GM19035 (cell line): ENCODE results near the gene DIO3.
"Not testable (repeated sequence)": the region's sequence is repeated elsewhere in the genome, so short reads cannot be mapped to it uniquely, and the experiment has no call there.

Source experiments
- ATAC-seq: cut with Tn5 transposase; IDR thresholded peaks from one replicate; pipeline ENCODE4 v1.9.1; 2021; ENCODE audit not compliant: unreplicated experiment

DIO3 gene

DNA sequence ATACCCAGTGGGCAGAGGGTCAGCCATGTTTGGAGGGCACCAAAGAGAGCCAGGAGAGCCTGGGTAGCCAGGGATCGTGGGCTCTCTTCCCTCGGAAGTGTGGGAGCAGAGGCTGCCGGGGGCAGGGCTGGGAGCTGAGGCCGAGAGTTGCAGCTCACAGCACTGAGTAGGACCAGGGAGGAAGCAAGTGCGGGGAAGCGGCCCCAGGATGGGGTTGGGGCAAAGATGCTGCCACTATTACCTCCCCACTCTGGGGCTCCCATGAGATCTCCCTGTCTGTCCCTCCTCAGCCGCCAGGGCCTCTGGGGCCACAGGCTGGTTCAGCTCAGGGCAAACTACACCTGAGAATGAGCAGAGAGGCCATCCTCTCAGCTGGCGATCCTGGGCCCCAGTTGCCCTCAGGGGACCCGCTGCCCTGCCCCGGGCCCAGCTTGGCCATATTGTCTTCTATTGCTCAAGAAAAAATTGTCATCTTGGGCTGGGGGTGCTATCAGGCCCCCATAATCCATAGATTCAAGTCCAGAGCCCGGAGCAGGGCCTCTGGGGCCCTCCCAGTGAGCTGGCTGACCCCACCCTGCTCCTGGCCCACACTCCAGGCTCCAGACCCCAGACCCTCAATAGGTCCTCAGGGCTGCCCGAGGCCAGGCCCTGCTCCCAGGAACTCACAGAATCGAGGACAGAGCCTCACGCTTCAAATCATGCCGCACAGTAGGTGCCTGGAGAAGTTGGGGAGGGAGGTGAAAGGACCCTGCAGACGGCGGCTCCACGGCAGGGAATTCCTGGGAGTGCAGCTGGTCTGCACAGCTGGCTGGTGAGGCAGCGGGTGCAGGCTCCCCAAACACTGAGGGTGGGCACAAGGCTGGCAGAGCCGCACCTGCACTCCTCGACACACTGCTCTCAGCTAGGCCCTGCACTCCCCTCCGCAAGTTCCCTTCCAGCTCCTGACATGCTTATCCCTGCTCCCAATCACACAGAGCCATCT, 20.5 kb upstream of the DIO3 start:
- no peak for ATAC-seq

DNA sequence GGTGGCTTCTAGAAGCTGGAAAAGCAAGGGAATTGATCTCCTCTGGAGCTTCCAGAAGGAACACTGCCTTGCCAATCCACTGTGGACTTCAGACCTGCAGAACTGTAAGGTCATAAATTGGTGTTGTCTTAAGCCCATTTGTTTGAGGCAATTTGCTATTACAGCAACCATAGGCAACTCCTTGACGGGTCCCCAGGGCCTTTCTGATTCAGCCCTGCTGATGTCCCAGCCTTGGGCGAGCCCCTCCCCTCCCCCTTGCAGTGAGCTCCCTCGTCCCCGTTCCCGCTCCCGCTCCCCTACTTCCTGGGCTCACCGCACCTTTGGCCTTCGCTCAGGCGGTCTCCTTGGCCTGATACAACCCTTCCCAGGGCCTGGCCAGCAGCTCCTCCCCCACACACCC, 18.9 kb upstream of the DIO3 start:
- ATAC-seq: no peak

DNA sequence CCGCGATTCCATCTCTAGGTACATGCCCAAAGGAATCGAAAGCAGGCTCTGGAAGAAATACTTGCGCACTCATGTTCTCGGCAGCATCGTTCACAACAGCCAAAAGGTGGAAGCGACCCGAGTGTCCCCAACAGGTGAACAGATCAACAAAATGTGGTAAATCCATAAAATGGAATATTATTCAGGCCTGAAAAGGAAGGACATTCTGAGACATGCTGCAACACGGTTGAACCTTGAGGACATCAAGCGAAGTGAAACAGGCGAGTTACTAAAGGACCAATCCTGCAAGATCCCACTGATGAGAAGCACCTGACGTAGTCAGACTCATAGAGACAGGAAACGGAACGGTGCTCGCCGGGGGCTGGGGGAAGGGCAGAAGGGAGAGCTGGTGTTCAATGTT, 17.5 kb upstream of the DIO3 start:
- no peak for ATAC-seq

DNA sequence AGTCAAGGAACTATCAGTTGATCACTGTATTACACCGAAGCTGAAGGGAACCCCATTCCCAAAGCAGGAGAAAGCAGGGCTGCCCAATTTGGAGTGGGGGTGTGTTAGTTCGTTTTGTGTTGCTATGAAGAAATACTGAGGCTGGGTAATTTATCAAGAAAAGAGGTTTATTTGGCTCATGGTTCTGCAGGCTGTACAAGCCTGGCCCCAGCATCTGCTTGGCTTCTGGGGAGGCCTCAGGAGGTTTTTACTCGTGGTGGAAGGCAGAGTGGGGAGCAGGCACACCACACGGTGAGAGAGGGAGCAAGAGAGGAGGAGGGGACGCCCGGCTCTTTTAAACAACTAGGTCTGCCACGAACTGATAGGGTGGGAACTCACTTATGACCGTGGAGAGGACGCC, 16.7 kb upstream of the DIO3 start:
- no peak for ATAC-seq

DNA sequence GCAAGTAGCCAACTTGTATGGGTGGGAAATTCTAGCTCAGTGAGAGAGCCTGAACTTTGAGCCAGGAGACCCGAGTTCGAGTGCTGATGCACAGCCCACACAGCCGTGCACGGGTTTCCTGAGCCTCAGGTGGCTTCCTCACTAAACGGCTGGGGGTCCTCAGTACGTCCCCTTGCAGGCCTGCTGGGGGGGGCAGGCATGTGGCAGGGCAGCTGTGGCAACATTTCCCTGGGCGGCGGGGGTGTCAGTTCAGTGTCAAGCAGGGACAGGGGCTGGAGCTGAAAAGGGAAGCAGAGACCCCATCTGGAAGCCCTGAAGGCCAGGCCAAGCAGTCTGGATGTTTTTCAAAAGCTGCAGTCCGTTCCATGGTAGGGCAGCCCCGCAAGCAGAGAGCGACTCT, 14.6 kb upstream of the DIO3 start:
- ATAC-seq: no peak

DNA sequence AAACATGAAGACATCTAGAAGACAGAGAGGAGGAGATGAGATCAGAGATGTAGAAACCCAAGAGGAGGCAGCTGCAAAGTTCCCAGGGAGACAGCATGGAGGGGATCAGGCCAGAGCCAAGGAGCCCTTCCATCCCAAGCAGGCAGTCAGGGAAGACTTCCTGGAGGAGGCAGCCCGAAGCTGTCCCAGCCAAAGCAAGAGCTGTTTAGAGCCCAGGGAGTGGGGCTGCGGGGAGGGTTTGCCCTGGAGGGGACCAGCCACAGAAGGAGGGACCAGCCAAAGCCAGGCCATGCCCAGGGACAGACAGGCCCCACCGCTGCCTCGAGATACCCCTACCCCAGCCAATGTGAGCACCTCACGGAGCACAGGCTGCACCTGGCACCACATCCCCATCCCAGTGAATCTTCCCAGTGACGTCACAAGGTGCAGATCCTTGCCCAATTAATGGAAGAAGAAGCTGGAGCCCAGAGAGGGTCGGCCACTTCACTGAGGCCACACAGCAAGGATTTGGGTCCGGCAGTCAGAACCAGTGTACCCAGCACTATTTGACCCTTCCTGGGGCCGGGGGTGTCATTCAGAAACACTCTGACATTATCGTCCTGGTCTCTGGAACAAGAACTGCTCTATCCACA, 14.1 kb upstream of the DIO3 start:
- ATAC-seq: no peak

DNA sequence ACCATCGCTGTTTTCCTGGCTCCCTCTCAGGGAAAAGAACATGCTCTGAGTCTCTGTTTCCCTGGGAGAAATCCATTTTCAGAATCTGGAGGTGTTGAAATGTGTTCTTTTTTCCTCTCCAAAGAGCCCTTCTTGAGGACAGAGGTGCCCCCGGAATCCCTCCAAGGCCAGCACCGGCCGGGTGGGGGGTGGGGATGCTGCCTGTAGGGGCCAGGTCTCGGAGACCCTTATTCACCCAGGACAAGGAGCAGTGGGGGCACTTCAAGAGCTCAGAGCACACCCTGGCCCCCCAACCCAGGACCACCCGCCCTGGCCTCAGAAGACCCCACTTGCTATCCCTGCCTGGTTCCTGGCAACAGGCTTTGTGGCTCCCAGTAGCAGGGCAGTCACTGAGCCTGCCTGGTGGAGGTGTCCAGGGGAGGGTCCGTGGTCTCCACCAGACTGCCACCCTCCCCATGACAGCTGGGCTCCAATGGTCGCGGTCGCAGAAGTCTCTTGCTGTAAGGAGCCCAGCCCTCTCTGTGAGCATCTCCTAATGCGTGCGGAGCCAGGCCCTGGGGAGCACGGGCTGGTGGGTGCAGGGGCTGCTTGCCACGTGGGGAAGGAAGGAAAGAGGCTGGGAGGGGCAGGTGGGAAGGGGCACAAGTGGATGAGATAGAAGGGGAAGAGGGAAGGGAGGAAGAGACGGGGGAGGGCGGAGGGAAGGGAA, 13.2 kb upstream of the DIO3 start:
- ATAC-seq: no peak

DNA sequence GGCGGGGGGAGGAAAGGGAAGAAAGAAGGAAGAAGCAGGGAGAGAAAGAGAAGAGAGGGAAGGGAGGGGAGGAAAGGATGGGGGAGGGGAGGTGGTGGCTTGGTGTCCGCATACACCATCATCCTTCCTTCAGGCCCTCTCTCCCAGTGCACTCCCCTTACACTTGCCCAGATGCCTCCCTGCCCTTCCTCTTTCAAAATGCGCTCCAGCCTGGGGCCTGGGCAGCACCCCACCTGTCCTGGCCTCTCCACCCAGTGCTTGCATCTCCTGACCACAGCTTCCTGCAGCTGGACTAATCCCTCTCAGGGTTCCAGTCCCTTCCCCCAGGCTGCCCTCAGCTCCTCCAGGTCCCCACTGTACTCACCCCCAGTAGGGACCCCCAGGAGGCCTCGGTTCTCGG, 12.6 kb upstream of the DIO3 start:
- no peak for ATAC-seq

DNA sequence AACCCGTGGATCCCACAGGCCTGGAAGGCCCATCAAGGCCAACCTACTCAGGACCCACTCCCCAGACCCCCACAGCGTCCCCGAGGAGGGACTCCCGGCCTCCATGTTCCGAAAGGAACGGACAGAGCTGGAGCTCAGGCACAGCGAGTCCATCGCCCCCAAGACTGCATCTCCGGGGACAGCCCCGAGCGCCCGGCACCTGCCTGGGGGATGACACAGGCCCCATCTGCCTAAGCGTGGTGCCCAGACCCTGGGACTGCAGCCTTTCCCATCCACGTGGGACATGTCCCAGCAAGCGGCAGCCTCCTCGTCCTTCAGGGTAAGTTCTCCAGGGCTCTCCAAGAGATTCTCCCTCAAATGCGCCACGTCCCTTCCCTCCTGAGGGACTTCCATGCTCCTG, 12.1 kb upstream of the DIO3 start:
- ATAC-seq: no peak

DNA sequence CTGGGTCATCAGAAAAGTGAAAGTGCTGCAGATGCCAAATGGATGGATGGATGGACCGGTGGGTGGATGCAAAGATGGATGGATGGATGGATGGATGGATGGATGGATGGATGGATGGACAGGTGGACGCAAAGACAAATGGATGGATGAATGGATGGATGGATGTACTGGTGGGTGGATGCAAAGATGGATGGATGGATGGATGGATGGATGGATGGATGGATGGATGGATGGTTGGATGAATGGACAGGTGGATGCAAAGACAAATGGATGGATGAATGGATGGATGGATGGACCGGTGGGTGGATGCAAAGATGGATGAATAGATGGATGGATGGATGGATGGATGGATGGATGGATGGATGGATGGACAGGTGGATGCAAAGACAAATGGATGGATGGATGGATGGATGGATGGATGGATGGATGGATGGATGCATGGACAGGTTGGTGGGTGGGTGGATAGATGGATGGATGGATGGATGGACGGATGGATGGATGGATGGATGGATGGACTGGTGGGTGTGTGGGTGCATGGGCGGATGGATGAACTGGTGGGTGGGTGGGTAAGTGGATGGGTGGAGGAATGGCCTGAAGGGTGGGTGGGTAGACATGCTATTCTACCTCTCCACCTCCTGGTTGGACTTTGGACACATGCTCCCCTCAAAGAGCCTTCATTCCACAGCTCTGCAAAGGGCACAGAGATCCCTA, 10.9 kb upstream of the DIO3 start:
- not testable (repeated sequence) for ATAC-seq

DNA sequence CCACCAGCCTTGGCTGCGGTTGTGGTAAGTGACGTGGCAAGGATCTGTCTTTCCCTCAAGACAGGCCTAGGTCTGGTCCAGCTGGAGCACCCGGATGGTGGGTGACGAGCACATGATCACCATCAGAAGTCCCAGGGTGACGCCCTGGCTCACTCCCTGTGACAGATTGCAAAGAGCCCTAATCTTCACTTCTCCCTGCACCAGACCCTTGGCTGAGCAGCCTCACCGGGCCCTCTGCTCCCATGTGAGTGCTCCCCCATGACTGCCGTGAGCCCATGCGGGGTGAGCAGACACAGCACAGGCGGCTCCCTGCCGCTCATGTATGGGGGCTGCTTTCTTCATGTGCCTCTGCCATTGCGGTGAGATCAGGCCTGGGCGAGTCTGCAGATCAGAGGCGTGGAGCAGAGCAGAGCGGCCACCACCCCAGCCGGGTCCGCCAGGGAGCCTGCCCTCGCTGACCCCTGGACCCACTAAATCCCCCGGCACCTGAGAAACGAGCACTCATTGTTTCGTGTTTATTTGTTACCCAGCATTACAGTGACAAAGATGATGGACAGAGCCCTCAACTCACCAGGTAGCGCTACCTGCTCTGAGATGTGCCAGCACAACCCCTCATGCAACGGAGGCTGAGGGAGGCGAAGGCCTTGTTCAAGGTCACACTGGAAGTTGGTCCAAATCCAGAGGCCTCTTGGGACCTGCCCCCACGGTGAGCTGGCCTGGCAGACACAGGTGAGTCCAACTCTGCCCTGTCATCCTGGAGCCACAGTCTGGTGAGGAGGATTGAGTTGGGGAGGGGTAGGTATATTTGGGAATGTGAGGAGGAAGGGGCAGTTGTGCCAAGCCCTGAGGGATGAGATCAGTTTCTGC, 9.3 kb upstream of the DIO3 start:
- no peak for ATAC-seq

DNA sequence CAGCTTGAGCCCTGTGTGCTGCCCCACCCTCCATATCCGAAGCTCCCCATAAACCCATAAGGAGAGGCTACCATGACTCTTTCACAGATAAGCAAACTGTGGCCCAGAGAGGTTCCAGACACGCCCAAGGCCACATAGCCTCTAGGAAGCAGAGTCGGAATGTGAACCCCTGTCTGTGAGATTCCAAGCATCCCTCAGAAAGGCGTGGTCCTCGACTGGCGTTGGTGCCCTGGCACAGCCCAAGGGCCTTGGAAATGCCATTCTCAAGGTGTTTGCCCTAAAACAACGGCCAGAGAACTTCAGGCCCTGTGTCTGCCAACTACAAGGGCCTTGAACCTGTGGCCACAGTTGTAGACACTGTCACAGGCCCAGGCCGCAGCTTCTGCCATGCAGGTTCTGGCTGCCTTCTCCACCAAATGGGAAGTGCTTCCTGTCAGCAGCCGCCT, 8.5 kb upstream of the DIO3 start:
- no peak for ATAC-seq

DNA sequence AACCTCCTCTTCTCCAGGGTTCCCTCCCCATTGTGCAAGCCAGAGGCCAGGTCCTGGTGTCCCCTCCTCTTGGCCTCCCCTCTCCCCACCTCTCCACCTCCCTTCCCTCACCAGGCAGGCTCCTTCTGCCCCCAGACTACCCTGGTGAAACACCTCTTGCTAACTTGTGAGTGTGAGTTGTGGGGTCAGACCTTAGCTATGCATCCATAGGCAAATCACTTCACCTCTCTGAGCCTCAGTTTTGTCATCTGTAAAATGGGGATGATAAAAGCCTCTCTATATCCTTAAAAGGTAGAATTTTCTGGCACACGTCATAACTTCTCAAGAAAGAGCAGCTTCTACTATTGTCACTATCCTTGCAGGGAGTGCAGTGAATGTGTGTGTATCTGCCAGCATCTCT, 7.9 kb upstream of the DIO3 start:
- no peak for ATAC-seq

DNA sequence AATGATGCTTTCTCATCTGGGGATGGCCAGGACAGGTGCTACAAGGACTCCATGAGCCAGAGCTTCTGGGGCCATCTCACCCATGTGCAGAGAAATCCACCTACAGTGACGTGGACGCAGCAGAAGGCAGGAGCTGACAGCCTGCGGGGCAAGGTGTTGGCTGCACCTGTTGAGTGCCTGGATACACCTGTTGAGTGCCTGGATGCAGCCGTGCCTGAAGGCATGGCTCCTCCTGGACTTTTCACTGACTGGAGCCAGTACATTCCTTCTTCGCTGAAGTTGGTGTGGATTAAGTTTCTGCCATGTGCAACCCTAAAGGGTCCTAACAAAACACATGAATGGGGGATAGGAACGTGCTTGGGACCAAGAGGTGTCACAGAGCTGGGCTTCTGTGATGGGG, 7.4 kb upstream of the DIO3 start:
- no peak for ATAC-seq

DNA sequence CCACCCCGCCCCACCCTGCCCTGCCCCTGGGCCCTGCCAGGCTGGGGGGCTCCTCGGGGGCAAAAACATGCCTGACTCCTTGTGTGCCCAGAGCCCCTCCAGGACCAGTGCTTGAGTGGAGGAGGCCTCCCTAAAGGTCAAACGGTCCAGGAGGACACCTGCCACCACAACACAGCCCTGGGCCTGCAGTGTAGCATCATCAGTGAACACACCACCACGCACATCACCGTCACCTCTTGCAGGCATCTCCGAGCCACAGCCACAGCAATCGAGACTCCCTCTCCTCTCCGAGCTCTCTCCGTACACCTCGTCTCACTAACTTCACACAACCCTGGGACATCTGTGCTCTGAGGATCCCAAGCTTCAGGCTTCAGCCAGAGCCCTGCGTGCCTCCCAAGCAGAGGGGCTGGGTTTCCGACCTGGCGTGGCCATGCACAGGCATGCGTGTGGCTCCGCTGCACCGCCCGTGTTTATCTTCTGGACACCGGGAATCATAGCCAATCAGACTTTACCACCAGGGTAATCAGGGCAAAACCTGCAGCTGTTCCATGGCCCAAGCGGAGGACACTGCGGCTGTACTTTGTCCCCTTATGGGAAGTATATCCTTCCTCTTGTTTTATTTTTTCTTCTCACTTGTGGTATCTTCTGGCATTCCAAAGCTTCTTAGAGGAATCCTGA, 6.2 kb upstream of the DIO3 start:
- no peak for ATAC-seq

DNA sequence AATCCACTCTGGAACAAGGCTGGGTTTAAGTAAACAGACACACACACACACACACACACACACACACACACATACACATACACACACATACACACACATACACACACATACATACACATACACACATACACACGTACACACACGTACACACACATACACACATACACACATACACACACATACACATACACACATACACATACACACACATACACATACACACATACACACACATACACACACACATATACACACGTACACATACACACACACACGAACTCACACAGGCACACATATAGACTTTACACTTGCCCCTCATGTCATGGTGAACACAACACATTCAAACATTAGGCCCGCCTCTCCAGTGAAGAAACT, 5.6 kb upstream of the DIO3 start:
- not testable (repeated sequence) for ATAC-seq

DNA sequence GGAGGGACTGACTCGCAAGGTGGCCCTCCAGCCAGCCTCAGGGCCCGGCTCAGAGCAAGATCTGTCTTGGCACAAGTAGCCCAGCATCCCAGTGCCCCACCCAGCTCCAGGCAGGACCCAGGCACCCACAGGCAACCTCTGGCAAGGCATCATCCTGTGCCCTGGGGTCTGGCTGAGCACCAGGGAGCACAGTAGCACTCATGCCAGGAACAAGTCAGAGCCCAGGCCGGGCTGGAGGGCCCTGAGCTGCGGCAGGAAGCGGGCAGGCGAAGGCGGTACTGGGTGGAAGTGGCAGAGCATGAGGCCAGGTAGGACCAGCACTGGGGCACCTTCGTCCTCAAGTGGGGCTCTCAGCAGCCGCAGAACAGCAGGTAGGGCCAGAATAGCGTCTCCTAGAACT, 5.2 kb upstream of the DIO3 start:
- ATAC-seq: no peak

DNA sequence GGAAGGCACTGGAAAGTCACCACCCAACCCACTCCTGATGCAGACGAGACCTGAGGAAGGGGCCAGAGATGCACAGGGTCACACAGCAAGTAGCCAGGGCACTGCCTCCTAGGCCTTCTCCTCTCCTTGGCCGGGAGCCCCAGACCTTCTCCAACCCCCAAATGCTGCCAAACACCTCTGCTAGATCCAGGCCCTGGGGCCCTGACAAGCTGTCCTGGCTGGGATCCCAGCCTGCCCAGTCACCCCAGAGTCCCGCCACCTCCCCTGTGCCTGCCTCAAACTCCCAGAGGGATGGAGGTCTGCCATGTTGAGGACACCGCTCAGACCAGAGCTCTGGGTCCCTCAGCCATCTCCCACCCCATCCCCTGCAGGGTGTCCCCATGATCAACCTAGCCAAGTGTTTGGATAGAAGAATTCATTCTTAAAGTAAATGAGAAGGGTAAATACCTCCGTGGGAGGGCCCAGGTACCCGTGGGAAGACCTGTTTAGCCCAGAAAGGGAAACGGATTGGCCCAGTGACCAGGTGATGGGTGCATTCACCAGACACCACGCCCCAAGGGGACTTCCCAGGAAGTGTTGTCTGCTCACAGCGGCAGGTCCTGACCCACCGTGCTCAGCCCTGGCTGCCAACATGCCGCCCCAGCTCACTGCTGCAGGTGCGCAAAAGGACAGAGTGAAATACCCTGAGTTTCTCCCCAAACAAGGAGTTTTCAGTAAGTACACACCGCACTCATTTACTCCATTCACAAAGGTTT, 4.6 kb upstream of the DIO3 start:
- ATAC-seq: no peak

DNA sequence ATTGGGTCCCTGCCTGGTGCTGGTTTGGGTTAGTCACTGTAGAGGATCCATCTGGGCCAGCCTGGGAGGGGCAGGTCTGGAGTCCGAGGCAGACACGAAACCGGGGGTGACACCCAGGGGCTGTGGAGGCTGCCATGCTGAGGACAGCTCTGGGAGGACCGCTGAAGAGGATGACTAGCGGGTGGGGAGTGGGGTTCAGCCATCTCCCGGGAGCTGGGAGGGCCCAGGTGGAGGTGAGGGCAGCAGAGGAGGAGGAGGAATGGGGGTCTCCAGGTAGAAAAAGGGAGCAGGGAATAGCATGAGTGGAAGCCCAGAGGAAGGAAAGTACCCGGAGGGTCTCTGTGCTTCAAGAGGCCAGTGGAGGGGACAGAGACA, 4.0 kb upstream of the DIO3 start:
- ATAC-seq: no peak
